DMS53 (cell line): ENCODE results near the gene TEX14.
A peak's percentile ranks its signal among the peaks of the same experiment; 100 is the strongest.

ENCODE experiments used
- DNase-seq: peaks from one replicate; lab custom pipeline; 2025; lab: John Stamatoyannopoulos, UW

TEX14 gene

GRCh38 chr17:58648236-58648635, 43.6 kb downstream of the TEX14 start:
- no peak for DNase-seq

- DNase-seq = peak; percentile 18
Observed at GRCh38 chr17:58643147-58643546, 48.7 kb downstream of the TEX14 start.

GRCh38 chr17:58641887-58642311, 49.9 kb downstream of the TEX14 start:
- no peak for DNase-seq

GRCh38 chr17:58640202-58640601, 51.6 kb downstream of the TEX14 start:
- DNase-seq = no peak

GRCh38 chr17:58639681-58640080, 52.2 kb downstream of the TEX14 start:
- DNase-seq = no peak

GRCh38 chr17:58637011-58637570, 54.8 kb downstream of the TEX14 start:
- DNase-seq = no peak

- DNase-seq = no peak
Observed at GRCh38 chr17:58632324-58633314, 59.2 kb downstream of the TEX14 start.

GRCh38 chr17:58631523-58632323, 60.1 kb downstream of the TEX14 start:
- DNase-seq = peak; percentile 92

GRCh38 chr17:58630883-58631522, 60.8 kb downstream of the TEX14 start:
- peak; percentile 55 for DNase-seq

- peak; percentile 3 for DNase-seq
Observed at GRCh38 chr17:58626905-58627304, 64.9 kb downstream of the TEX14 start.

GRCh38 chr17:58624751-58625150, 67.1 kb downstream of the TEX14 start:
- no peak for DNase-seq

- no peak for DNase-seq
Observed at GRCh38 chr17:58621174-58621573, 70.7 kb downstream of the TEX14 start.

GRCh38 chr17:58618336-58618735, 73.5 kb downstream of the TEX14 start:
- DNase-seq = no peak

- DNase-seq = no peak
Observed at GRCh38 chr17:58617563-58617962, 74.3 kb downstream of the TEX14 start.

- DNase-seq = no peak
Observed at GRCh38 chr17:58615768-58616659, 75.8 kb downstream of the TEX14 start.

- DNase-seq = no peak
Observed at GRCh38 chr17:58614859-58615459, 76.9 kb downstream of the TEX14 start.

GRCh38 chr17:58611331-58611730, 80.5 kb downstream of the TEX14 start:
- no peak for DNase-seq

GRCh38 chr17:58606934-58607333, 84.9 kb downstream of the TEX14 start:
- DNase-seq = no peak

- DNase-seq = no peak
Observed at GRCh38 chr17:58605986-58606385, 85.9 kb downstream of the TEX14 start.

GRCh38 chr17:58605470-58605869, 86.4 kb downstream of the TEX14 start:
- DNase-seq = no peak

GRCh38 chr17:58601976-58602375, 89.9 kb downstream of the TEX14 start:
- DNase-seq = no peak
